ENCODE data around the gene MKX.

MKX gene, protein sequence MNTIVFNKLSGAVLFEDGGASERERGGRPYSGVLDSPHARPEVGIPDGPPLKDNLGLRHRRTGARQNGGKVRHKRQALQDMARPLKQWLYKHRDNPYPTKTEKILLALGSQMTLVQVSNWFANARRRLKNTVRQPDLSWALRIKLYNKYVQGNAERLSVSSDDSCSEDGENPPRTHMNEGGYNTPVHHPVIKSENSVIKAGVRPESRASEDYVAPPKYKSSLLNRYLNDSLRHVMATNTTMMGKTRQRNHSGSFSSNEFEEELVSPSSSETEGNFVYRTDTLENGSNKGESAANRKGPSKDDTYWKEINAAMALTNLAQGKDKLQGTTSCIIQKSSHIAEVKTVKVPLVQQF

GRCh38 chr10:27745732-27746396 is at the start of gene MKX:
Gene MKX (minus strand): TSS chr10:27745819. CDS start chr10:27743415, 2,404 bp downstream.
- Mint-ChIP-seq H3K4me1 (peaks cover 31% of the 10 kb centered on the region), H3K9me3 (no peaks in the 10 kb centered on the region), H3K27me3 (peaks cover 79% of the 10 kb centered on the region), H3K36me3 (ENCODE audit: insufficient read depth) (peaks cover 16% of the 10 kb centered on the region), H3K27ac (ENCODE audit: low read depth) (no peak within 1 kb of the TSS), H3K4me3 (peak within 1 kb of the TSS; percentile 79)
- DNase-seq (ENCODE audit: low spot score in 2 of 2): peak in 1 of 2 donors; percentile 11
- ATAC-seq (replicated peaks; ENCODE audit: extremely low read depth, poor library complexity, severe bottlenecking): no peak

DNA sequence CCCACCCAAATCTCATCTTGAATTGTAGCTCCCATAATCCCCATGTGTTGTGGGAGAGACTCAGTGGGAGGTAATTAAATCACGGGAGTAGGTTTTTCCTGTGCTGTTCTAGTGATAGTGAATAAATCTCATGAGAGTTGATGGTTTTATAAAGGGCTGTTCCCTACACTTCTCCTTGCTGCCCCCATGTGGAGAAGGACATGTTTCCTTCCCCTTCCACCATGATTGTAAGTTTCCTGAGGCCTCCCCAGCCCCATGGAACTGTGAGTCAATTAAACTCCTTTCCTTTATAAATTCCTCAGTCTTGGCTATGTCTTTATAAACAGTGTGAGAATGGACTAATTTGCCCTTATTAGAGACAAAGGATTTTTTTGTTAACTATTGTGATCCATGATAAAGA is 48.5 kb upstream of the MKX start:
- Mint-ChIP-seq H3K27me3 (peaks cover 68% of the 10 kb centered on the region), H3K4me3 (no peak overlapping the region), H3K9me3 (no peaks in the 10 kb centered on the region), H3K27ac (ENCODE audit: low read depth) (no peak overlapping the region), H3K36me3 (ENCODE audit: insufficient read depth) (peaks cover 1% of the 10 kb centered on the region), H3K4me1 (no peaks in the 10 kb centered on the region)
- DNase-seq (ENCODE audit: low spot score in 2 of 2) (no peak), ATAC-seq (replicated peaks; ENCODE audit: extremely low read depth, poor library complexity, severe bottlenecking) (no peak)

DNA sequence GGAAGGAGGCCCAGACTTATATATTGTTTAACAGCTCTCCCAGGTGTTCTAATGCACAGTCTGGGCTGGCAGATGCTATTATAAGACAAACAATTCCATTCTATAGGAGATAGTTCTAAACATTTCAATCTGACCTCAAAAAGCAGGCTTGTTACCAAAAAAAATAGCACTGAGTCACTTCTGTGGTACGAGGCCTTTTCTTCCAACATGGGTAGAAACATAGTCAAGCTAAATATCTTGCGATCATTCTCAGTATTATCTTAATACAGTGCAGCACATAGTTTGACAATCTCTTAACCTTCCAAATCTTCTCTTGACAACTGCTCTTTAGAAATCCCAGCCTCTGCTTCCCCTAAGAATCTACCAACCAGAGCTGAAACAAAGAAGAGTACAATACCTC is 46.6 kb upstream of the MKX start:
- Mint-ChIP-seq H3K27me3 (peaks cover 81% of the 10 kb centered on the region), H3K27ac (ENCODE audit: low read depth) (no peak overlapping the region), H3K36me3 (ENCODE audit: insufficient read depth) (peaks cover 1% of the 10 kb centered on the region), H3K4me3 (no peak overlapping the region), H3K4me1 (no peaks in the 10 kb centered on the region), H3K9me3 (no peaks in the 10 kb centered on the region)
- DNase-seq (ENCODE audit: low spot score in 2 of 2): no peak
- ATAC-seq (replicated peaks; ENCODE audit: extremely low read depth, poor library complexity, severe bottlenecking): no peak

DNA sequence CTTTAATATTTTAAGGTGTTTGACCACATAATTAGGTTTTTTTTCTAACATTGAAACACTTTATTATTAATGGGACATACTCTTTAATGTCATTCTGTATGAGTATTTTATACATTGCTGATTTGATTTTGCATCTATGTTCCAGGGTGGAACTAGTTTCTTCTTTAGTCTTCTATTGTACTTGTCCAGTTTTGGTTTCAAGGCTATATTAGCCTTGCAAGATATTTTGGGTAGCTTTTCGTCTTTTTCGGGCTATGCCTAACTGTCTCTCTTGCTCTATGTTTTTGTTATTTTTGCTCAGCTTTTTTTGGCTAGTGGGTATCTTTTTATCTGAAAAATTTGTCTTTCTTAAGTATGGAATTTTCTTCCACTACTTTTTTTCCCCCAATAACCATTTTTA is 38.7 kb upstream of the MKX start:
- Mint-ChIP-seq H3K4me3 (no peak overlapping the region), H3K27me3 (peaks cover 84% of the 10 kb centered on the region), H3K9me3 (no peaks in the 10 kb centered on the region)

DNA sequence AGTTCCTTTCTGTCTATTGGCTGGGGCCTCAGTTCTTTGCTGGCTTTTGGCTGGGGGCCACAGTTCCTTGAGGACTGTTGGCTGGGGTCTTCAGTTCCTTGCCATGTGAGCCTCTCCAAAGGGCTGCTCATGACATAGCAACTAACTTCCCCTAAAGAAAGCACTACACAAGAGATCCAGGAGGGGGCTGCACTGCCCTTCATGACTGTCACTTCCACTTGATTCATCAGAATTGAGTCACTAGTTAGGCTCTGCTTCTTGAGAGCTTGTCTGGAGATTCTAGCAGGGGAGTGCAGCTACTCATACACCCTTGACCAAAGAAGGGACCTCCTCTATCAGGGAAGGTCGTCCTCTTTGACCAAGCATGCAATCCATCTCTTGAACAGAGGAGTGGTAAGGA is 38.0 kb upstream of the MKX start:
- no peaks in the 10 kb centered on the region for H3K9me3 Mint-ChIP-seq

More for the DNA sequence above, 38.7 kb upstream of the MKX start:
- no peaks in the 10 kb centered on the region for H3K36me3 Mint-ChIP-seq (ENCODE audit: insufficient read depth)
- DNase-seq (ENCODE audit: low spot score in 2 of 2): no peak
- ATAC-seq (replicated peaks; ENCODE audit: extremely low read depth, poor library complexity, severe bottlenecking): no peak
- no peak overlapping the region for H3K27ac Mint-ChIP-seq (ENCODE audit: low read depth)
- no peaks in the 10 kb centered on the region for H3K4me1 Mint-ChIP-seq

DNA sequence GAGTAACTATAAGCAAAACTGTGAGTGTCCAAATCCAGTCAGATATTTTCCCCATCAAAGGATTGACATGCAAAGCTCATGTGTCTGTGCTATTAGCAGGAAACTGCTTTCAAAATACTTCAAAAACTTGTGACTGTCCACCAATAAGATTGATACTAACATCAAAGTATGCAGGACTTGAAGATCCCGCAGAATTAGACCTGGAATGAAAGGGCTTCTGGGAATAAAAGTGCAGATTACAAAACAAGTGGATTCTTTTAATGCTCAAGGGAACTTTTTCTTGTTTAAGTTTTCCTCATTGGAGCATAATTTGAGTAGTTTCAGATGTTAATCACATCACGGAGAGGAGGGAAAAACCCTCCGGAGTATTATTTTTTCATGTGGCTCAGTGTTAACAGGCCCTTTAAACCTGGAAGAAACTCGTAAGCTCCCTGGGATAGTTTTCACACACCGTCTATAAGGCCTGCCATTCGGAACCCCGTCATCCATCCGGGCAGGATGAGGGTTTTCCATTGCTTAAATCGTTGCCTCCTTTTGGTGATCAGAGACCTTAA is 33.9 kb upstream of the MKX start:
- DNase-seq (ENCODE audit: low spot score in 2 of 2) (no peak), ATAC-seq (replicated peaks; ENCODE audit: extremely low read depth, poor library complexity, severe bottlenecking) (no peak)
- no peak overlapping the region for H3K27ac Mint-ChIP-seq (ENCODE audit: low read depth)
- no peaks in the 10 kb centered on the region for H3K4me1 Mint-ChIP-seq
- no peaks in the 10 kb centered on the region for H3K36me3 Mint-ChIP-seq (ENCODE audit: insufficient read depth)
- peaks cover 79% of the 10 kb centered on the region for H3K27me3 Mint-ChIP-seq
- no peak overlapping the region for H3K4me3 Mint-ChIP-seq
- no peaks in the 10 kb centered on the region for H3K9me3 Mint-ChIP-seq

More for the DNA sequence above, 38.0 kb upstream of the MKX start:
- H3K27ac Mint-ChIP-seq (ENCODE audit: low read depth): no peak overlapping the region
- no peak overlapping the region for H3K4me3 Mint-ChIP-seq
- H3K4me1 Mint-ChIP-seq: no peaks in the 10 kb centered on the region
- ATAC-seq (replicated peaks; ENCODE audit: extremely low read depth, poor library complexity, severe bottlenecking) (peak; percentile 32), DNase-seq (ENCODE audit: low spot score in 2 of 2) (no peak)
- H3K27me3 Mint-ChIP-seq: peaks cover 78% of the 10 kb centered on the region
- no peaks in the 10 kb centered on the region for H3K36me3 Mint-ChIP-seq (ENCODE audit: insufficient read depth)

DNA sequence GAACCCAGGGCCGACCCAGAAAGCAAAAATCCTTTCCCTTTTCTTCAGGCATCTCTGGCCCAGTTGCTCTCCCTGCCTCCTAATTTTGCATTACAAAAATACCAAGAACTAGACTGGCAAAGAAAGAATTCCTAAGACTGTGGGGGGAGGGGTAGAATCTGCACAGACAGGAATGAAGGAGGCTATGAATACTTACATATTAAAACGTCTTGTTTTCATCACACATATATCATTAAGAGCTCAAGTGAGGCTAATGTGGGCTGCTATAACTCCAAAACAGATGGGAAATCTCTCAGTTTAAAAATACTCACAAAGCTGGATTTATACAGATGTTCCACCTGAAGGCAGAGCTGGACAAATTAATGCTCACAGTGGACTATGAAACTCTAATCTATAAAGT is 29.2 kb upstream of the MKX start:
- H3K27me3 Mint-ChIP-seq: peaks cover 91% of the 10 kb centered on the region
- no peak overlapping the region for H3K27ac Mint-ChIP-seq (ENCODE audit: low read depth)
- ATAC-seq (replicated peaks; ENCODE audit: extremely low read depth, poor library complexity, severe bottlenecking) (no peak), DNase-seq (ENCODE audit: low spot score in 2 of 2) (no peak)
- no peaks in the 10 kb centered on the region for H3K9me3 Mint-ChIP-seq
- no peaks in the 10 kb centered on the region for H3K4me1 Mint-ChIP-seq
- no peak overlapping the region for H3K4me3 Mint-ChIP-seq
- H3K36me3 Mint-ChIP-seq (ENCODE audit: insufficient read depth): no peaks in the 10 kb centered on the region

DNA sequence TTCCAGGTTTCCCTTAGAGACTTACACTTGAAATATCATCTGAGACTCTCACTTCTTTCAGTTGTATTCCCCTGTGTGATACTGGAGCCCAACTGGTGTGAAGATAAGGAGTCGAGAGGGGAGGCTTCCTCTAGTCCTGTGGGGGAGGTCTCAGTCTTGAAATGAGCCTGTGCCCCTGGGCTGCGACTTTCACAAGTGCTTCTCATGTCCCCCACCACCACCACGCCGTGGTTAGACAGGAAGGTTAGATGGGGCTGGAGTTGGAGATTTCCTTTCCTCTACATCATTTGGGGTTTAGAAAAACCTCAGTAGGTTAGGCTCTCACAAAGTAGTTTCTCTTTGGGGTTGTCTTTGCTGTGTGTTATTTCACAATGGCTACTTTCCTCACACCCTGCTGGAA is 25.6 kb upstream of the MKX start:
- peaks cover 64% of the 10 kb centered on the region for H3K27me3 Mint-ChIP-seq
- DNase-seq (ENCODE audit: low spot score in 2 of 2) (no peak), ATAC-seq (replicated peaks; ENCODE audit: extremely low read depth, poor library complexity, severe bottlenecking) (no peak)
- H3K4me1 Mint-ChIP-seq: no peaks in the 10 kb centered on the region
- no peak overlapping the region for H3K27ac Mint-ChIP-seq (ENCODE audit: low read depth)
- no peak overlapping the region for H3K4me3 Mint-ChIP-seq
- no peaks in the 10 kb centered on the region for H3K9me3 Mint-ChIP-seq
- H3K36me3 Mint-ChIP-seq (ENCODE audit: insufficient read depth): no peaks in the 10 kb centered on the region

DNA sequence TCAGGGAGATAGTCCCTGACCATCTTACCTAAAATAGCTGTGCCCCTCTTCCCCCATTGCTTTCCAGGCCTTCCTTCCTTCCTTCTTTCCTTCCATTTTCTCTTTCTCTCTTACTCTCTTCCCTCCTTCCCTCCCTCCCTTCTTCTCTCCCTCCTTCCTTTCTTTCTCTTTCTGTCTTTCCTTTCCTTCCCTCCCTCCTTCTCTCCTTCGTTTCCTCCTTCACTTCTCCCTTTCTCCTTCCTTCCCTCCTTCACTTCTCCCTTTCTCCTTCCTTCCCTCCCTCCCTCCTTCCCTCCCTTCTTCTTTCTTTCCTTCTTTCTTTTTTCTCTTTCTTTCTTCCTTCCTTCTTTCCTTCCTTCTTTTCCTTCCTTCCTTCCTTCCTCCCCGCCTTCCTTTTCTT is 24.6 kb upstream of the MKX start:
- H3K4me3 Mint-ChIP-seq: no peak overlapping the region
- DNase-seq (ENCODE audit: low spot score in 2 of 2): no peak
- no peaks in the 10 kb centered on the region for H3K9me3 Mint-ChIP-seq
- H3K4me1 Mint-ChIP-seq: no peaks in the 10 kb centered on the region
- H3K27ac Mint-ChIP-seq (ENCODE audit: low read depth): no peak overlapping the region
- ATAC-seq (replicated peaks; ENCODE audit: extremely low read depth, poor library complexity, severe bottlenecking): no peak
- H3K27me3 Mint-ChIP-seq: peaks cover 53% of the 10 kb centered on the region
- H3K36me3 Mint-ChIP-seq (ENCODE audit: insufficient read depth): no peaks in the 10 kb centered on the region

DNA sequence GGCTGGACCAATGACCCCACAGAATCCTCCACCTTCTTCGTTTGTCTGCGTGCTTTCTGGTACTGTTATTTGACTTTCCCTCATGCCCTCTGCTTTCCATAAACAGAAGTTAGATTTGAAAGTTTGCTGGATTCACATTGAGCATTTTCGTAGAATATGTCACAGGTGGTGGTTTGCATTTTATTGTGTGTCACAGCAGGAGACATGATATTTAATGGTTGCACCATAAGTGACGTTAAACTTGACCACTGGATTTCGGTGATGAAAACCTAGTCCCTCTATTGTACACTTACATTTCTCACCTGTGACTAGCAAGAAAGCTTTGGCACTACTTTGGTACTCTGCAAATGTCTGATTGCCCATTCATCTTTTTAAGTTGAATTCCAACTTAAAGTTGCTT is 15.2 kb upstream of the MKX start:
- no peaks in the 10 kb centered on the region for H3K36me3 Mint-ChIP-seq (ENCODE audit: insufficient read depth)
- no peak overlapping the region for H3K27ac Mint-ChIP-seq (ENCODE audit: low read depth)
- ATAC-seq (replicated peaks; ENCODE audit: extremely low read depth, poor library complexity, severe bottlenecking) (no peak), DNase-seq (ENCODE audit: low spot score in 2 of 2) (no peak)
- H3K9me3 Mint-ChIP-seq: no peaks in the 10 kb centered on the region
- H3K4me3 Mint-ChIP-seq: no peak overlapping the region
- no peaks in the 10 kb centered on the region for H3K4me1 Mint-ChIP-seq
- H3K27me3 Mint-ChIP-seq: peaks cover 30% of the 10 kb centered on the region

- H3K36me3 Mint-ChIP-seq (ENCODE audit: insufficient read depth): no peaks in the 10 kb centered on the region
- peaks cover 42% of the 10 kb centered on the region for H3K27me3 Mint-ChIP-seq
These were observed 14.1 kb upstream of the MKX start for GRCh38 chr10:27759483-27760272.

GRCh38 chr10:27752673-27753237 is 7.1 kb upstream of the MKX start:
- Mint-ChIP-seq H3K9me3 (no peaks in the 10 kb centered on the region), H3K36me3 (ENCODE audit: insufficient read depth) (no peaks in the 10 kb centered on the region), H3K27me3 (peaks cover 75% of the 10 kb centered on the region), H3K4me1 (no peaks in the 10 kb centered on the region), H3K4me3 (no peak overlapping the region), H3K27ac (ENCODE audit: low read depth) (no peak overlapping the region)
- DNase-seq (ENCODE audit: low spot score in 2 of 2) (no peak), ATAC-seq (replicated peaks; ENCODE audit: extremely low read depth, poor library complexity, severe bottlenecking) (no peak)

More at GRCh38 chr10:27759483-27760272, 14.1 kb upstream of the MKX start:
- Mint-ChIP-seq H3K4me3 (no peak overlapping the region), H3K27ac (ENCODE audit: low read depth) (no peak overlapping the region), H3K4me1 (no peaks in the 10 kb centered on the region), H3K9me3 (no peaks in the 10 kb centered on the region)
- DNase-seq (ENCODE audit: low spot score in 2 of 2) (no peak), ATAC-seq (replicated peaks; ENCODE audit: extremely low read depth, poor library complexity, severe bottlenecking) (no peak)
